Heart left ventricle (tissue), 13 donors: ENCODE data around the gene LRFN5.

ENCODE experiments used
- CTCF ChIP-seq, 12 donors: fragments of 200-600 bp; sonication (generic) in 4 of 12; IDR thresholded peaks; one replicate each; pipeline versions ENCODE4 v1.5.0 to v1.8.0; 2018 to 2022; ENCODE audit warnings: antibody characterized with exemption in 12 of 12, mild to moderate bottlenecking in 5 of 12
- POLR2A ChIP-seq, 2 donors: fragments of 450-650 bp; IDR thresholded peaks; one replicate each; pipeline ENCODE4 v1.6.1; 2017; ENCODE audit warnings: antibody characterized with exemption in 2 of 2, mild to moderate bottlenecking in 2 of 2, moderate library complexity in 2 of 2
- donor health status: ischemic (EF 13 %, LVEDD 7.1; RV severe dilation, severe dysfunction).
- donor health status: DM: no; HTN: yes; CAD: no.
- donor health status: DM: no; HTN: no; CAD: no.
- donor health status: ischemic (EF 25% LVEDD 6.9; RV normal size, moderate dysfunction).
- donor health status: ischemic (EF 25% LVEDD 5.7; RV mildly dilated, moderate dysfunction).
- donor health status: ischemic (EF 35%, LVEDD 5.7; RV mildly dilated, moderate dysfunction).
- donor health status: nonischemic (EF 11% LVEDD 7.7; RV severe dilation, severe dysfunction).
- donor health status: DM: yes; HTN: yes; CAD: no.
- donor health status: PGD.
- donor health status: ischemic (EF 29% LVEDD 5.4; RV normal size, mild dysfunction).
- donor health status: nonischemic (EF 23%, LVEDD 6.1; RV moderate dilation, normal function).

GRCh38 chr14:41743140-41743539 lies 136.5 kb downstream of the LRFN5 start:
- TF ChIP-seq CTCF (IDR thresholded peaks at IDR 0.05): no peak
- no peak for TF ChIP-seq POLR2A (IDR thresholded peaks at IDR 0.05)
